OCI-LY1 (cell line): ENCODE results near the gene HAUS7.

Source experiments
- H2AFZ ChIP-seq: fragments of 200-600 bp; sonication (generic), shearing (Covaris generic); 2 replicates; pipeline ENCODE4 v1.6.0; 2014; ENCODE audit warnings: antibody characterized with exemption, mild to moderate bottlenecking, low read length
- H3F3A ChIP-seq: fragments of 200-600 bp; sonication (generic), shearing (Covaris generic); 2 replicates; pipeline ENCODE4 v1.6.0; 2014; ENCODE audit warnings: mild to moderate bottlenecking, antibody characterized with exemption, low read length, moderate library complexity; ENCODE audit not compliant: insufficient read depth
- H3K27ac ChIP-seq: fragments of 200-600 bp; sonication (generic); 2 replicates; pipeline ENCODE4 v1.5.1; 2014; ENCODE audit warnings: low read length, mixed run types, mild to moderate bottlenecking, low read depth; ENCODE audit not compliant: poor library complexity, severe bottlenecking
- H3K27me3 ChIP-seq: fragments of 200-600 bp; sonication (generic); 2 replicates; pipeline ENCODE4 v1.6.0; 2014; ENCODE audit warnings: antibody characterized with exemption, mild to moderate bottlenecking, low read length, moderate library complexity; ENCODE audit not compliant: insufficient read depth
- H3K36me3 ChIP-seq: fragments of 200-600 bp; sonication (generic); 2 replicates; pipeline ENCODE4 v1.6.1; 2014; ENCODE audit warnings: mild to moderate bottlenecking, antibody characterized with exemption, low read length, moderate library complexity, mixed read lengths; ENCODE audit not compliant: insufficient read depth
- H3K4me1 ChIP-seq: fragments of 200-600 bp; sonication (generic); 2 replicates; pipeline ENCODE4 v1.5.1; 2014; ENCODE audit warnings: mild to moderate bottlenecking, low read length, moderate library complexity; ENCODE audit not compliant: insufficient read depth, severe bottlenecking
- H3K4me2 ChIP-seq: fragments of 200-600 bp; sonication (generic), shearing (Covaris generic); 2 replicates; pipeline ENCODE4 v1.6.1; 2014; ENCODE audit warnings: low read length
- H3K4me3 ChIP-seq: fragments of 200-600 bp; sonication (generic); 2 replicates; pipeline ENCODE4 v1.5.1; 2014; ENCODE audit warnings: low read length, low read depth, mild to moderate bottlenecking, mixed read lengths; ENCODE audit not compliant: poor library complexity, severe bottlenecking
- H3K79me2 ChIP-seq: fragments of 200-600 bp; shearing (Covaris generic); 2 replicates; pipeline ENCODE4 v1.6.1; 2016; ENCODE audit warnings: mixed run types, low read length, mixed read lengths; ENCODE audit not compliant: insufficient read depth
- H3K9ac ChIP-seq: fragments of 200-600 bp; sonication (generic), shearing (Covaris generic); 2 replicates; pipeline ENCODE4 v1.6.1; 2014; ENCODE audit warnings: mild to moderate bottlenecking, low read length, mixed read lengths
- H3K9me2 ChIP-seq: fragments of 200-600 bp; sonication (generic), shearing (Covaris generic); 2 replicates; pipeline ENCODE4 v1.6.1; 2014; ENCODE audit warnings: low read depth, mild to moderate bottlenecking, low read length, mixed read lengths
- H3K9me3 ChIP-seq: fragments of 200-600 bp; shearing (Covaris generic); 2 replicates; pipeline ENCODE4 v1.6.1; 2014; ENCODE audit warnings: low read length, mixed read lengths
- H4K20me1 ChIP-seq: fragments of 200-600 bp; sonication (generic), shearing (Covaris generic); 2 replicates; pipeline ENCODE4 v1.6.0; 2016; ENCODE audit warnings: mild to moderate bottlenecking, low read length; ENCODE audit not compliant: insufficient read depth
- EZH2 ChIP-seq: fragments of 200-600 bp; sonication (generic), shearing (Covaris generic); IDR thresholded peaks from 2 replicates; pipeline ENCODE4 v1.8.0; 2017; ENCODE audit warnings: borderline replicate concordance, mixed run types, mild to moderate bottlenecking, antibody characterized with exemption, low read length, moderate library complexity, mixed read lengths
- TF ChIP-seq, protein P1 (sequence below): fragments of 200-600 bp; sonication (generic), shearing (Covaris generic); IDR thresholded peaks from 2 replicates; pipeline ENCODE4 v1.5.1; 2017; ENCODE audit warnings: mild to moderate bottlenecking, antibody characterized with exemption, low read length, moderate library complexity, mixed read lengths

Gene HAUS7

GRCh38 chrX:153465691-153466380 lies 4.5 kb downstream of the HAUS7 start:
- peaks cover 8% of the 10 kb centered on the region for H3K4me1 ChIP-seq
- H3K9me2 ChIP-seq, result no peaks in the 10 kb centered on the region
- no peaks in the 10 kb centered on the region for H3F3A ChIP-seq
- no peaks in the 10 kb centered on the region for H4K20me1 ChIP-seq
- no peak overlapping the region for H3K4me2 ChIP-seq
- no peak overlapping the region for H3K27ac ChIP-seq
- H3K79me2 ChIP-seq, result peaks cover 3% of the 10 kb centered on the region; the same call in 1 of the 2 replicates
- H3K4me3 ChIP-seq, result no peak overlapping the region
- no peak overlapping the region for H3K9ac ChIP-seq
- peaks cover 14% of the 10 kb centered on the region; the same call in 1 of the 2 replicates for H3K36me3 ChIP-seq
- H3K27me3 ChIP-seq, result no peaks in the 10 kb centered on the region
- TF ChIP-seq EZH2, result no peak
- TF ChIP-seq, protein P1, sequence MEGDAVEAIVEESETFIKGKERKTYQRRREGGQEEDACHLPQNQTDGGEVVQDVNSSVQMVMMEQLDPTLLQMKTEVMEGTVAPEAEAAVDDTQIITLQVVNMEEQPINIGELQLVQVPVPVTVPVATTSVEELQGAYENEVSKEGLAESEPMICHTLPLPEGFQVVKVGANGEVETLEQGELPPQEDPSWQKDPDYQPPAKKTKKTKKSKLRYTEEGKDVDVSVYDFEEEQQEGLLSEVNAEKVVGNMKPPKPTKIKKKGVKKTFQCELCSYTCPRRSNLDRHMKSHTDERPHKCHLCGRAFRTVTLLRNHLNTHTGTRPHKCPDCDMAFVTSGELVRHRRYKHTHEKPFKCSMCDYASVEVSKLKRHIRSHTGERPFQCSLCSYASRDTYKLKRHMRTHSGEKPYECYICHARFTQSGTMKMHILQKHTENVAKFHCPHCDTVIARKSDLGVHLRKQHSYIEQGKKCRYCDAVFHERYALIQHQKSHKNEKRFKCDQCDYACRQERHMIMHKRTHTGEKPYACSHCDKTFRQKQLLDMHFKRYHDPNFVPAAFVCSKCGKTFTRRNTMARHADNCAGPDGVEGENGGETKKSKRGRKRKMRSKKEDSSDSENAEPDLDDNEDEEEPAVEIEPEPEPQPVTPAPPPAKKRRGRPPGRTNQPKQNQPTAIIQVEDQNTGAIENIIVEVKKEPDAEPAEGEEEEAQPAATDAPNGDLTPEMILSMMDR, result no peak
- no peak overlapping the region for H2AFZ ChIP-seq
- no peaks in the 10 kb centered on the region for H3K9me3 ChIP-seq

- TF ChIP-seq, protein P1, result no peak
- TF ChIP-seq EZH2, result no peak
- Histone ChIP-seq H3K4me3 (no peak overlapping the region), H3K79me2 (no peaks in the 10 kb centered on the region), H2AFZ (no peak overlapping the region), H4K20me1 (no peaks in the 10 kb centered on the region), H3K4me1 (peaks cover 2% of the 10 kb centered on the region), H3K9me3 (no peaks in the 10 kb centered on the region), H3K27ac (no peak overlapping the region), H3F3A (no peaks in the 10 kb centered on the region), H3K36me3 (peaks cover 20% of the 10 kb centered on the region; the same call in 1 of the 2 replicates), H3K9ac (no peak overlapping the region), H3K4me2 (no peak overlapping the region), H3K9me2 (no peaks in the 10 kb centered on the region), H3K27me3 (no peaks in the 10 kb centered on the region)
Observed at GRCh38 chrX:153464116-153464515, 6.3 kb downstream of the HAUS7 start.

- H3K79me2 ChIP-seq, result no peaks in the 10 kb centered on the region
- peaks cover 18% of the 10 kb centered on the region; the same call in 1 of the 2 replicates for H3K36me3 ChIP-seq
- no peaks in the 10 kb centered on the region for H3K9me2 ChIP-seq
- H2AFZ ChIP-seq, result no peak overlapping the region
- no peak overlapping the region for H3K9ac ChIP-seq
- H3F3A ChIP-seq, result no peaks in the 10 kb centered on the region
- no peaks in the 10 kb centered on the region for H3K27me3 ChIP-seq
- H3K4me1 ChIP-seq, result no peaks in the 10 kb centered on the region
- H3K27ac ChIP-seq, result no peak overlapping the region
- H3K4me3 ChIP-seq, result no peak overlapping the region
- no peaks in the 10 kb centered on the region for H4K20me1 ChIP-seq
- no peaks in the 10 kb centered on the region for H3K9me3 ChIP-seq
- TF ChIP-seq EZH2, result no peak
- TF ChIP-seq, protein P1, result no peak
- no peak overlapping the region for H3K4me2 ChIP-seq
Observed at GRCh38 chrX:153463556-153463955, 6.8 kb downstream of the HAUS7 start.
